Panc1 (cell line): ENCODE results near the gene POLN. TPM values are rescaled to one million over a fixed set of nuclear protein-coding genes. Genes with fewer than 3 reads are reported as not detected.

ENCODE experiments used
- ATAC-seq: fragments of 200-7000 bp; cut with Tn5 transposase; 2 replicates; pipeline ENCODE4 v1.9.1; 2020; ENCODE audit warnings: mild to moderate bottlenecking, moderate library complexity
- BruUV-seq: library from RNA; stranded (reverse); fragments of 400-500 nt; replicated peaks from 2 replicates; lab custom pipeline; 2021; lab: Mats Ljungman, UMichigan
- CTCF ChIA-PET: fragments of 300-600 bp; sonication (Branson Sonifier 250); formaldehyde crosslinking; loops from one replicate; lab custom pipeline; 2022; ENCODE audit warnings: antibody characterized with exemption; lab: Charles Lee
- POLR2A ChIA-PET: fragments of 300-600 bp; sonication (Branson Sonifier 250); formaldehyde crosslinking; loops from one replicate; lab custom pipeline; 2022; ENCODE audit warnings: antibody characterized with exemption; lab: Charles Lee
- DNase-seq: peaks from one replicate; pipeline ENCODE4 v3.0.0-alpha.2; 2010; ENCODE audit warnings: low read depth, low spot score
- H3K27ac ChIP-seq: 2 replicates; pipeline ENCODE4 v1.5.1; 2011; ENCODE audit warnings: mild to moderate bottlenecking, low read length, inconsistent platforms
- H3K27me3 ChIP-seq: fragments of 200-500 bp; sonication (Bioruptor generic); 2 replicates; pipeline ENCODE4 v1.6.0; 2014; ENCODE audit warnings: low read length, inconsistent platforms; ENCODE audit not compliant: control insufficient read depth, insufficient read depth
- H3K36me3 ChIP-seq: fragments of 200-500 bp; sonication (Bioruptor generic); 2 replicates; pipeline ENCODE4 v1.5.1; 2014; ENCODE audit warnings: inconsistent platforms, mild to moderate bottlenecking, low read length, moderate library complexity; ENCODE audit not compliant: control insufficient read depth, insufficient read depth
- H3K4me1 ChIP-seq: 2 replicates; pipeline ENCODE4 v1.5.1; 2011; ENCODE audit warnings: inconsistent platforms, mild to moderate bottlenecking, low read length, moderate library complexity; ENCODE audit not compliant: control insufficient read depth, insufficient read depth
- H3K4me3 ChIP-seq, 2 experiments: 2 replicates each; pipeline ENCODE4 v1.5.1; 2011 to 2012; ENCODE audit warnings: low read depth in 2 of 2, low read length in 2 of 2, mild to moderate bottlenecking in 2 of 2, inconsistent platforms in 1 of 2, moderate library complexity in 1 of 2
- H3K9me3 ChIP-seq: fragments of 200-500 bp; sonication (Bioruptor generic); 2 replicates; pipeline ENCODE4 v1.5.1; 2014; ENCODE audit warnings: low read depth, mild to moderate bottlenecking, inconsistent platforms, low read length, moderate library complexity; ENCODE audit not compliant: control insufficient read depth, insufficient read depth
- CTCF ChIP-seq: fragments of 450-650 bp; IDR thresholded peaks from 2 replicates; pipeline ENCODE4 v1.5.1; 2017; ENCODE audit warnings: mild to moderate bottlenecking
- POLR2AphosphoS5 ChIP-seq: IDR thresholded peaks from 2 replicates; pipeline ENCODE4 v1.6.1; 2012; ENCODE audit warnings: mild to moderate bottlenecking, low read depth, low read length, moderate library complexity
- REST ChIP-seq, 2 experiments: IDR thresholded peaks; 2 replicates each; pipeline ENCODE4 v1.6.1; 2011 to 2012; ENCODE audit warnings: low read depth in 2 of 2, control low read depth in 1 of 2, low read length in 1 of 2, mild to moderate bottlenecking in 1 of 2, moderate library complexity in 1 of 2; ENCODE audit not compliant: insufficient read depth in 1 of 2
- SIN3A ChIP-seq: IDR thresholded peaks from 2 replicates; pipeline ENCODE4 v1.6.1; 2012; ENCODE audit warnings: low read depth, mild to moderate bottlenecking, low read length, moderate library complexity, borderline replicate concordance; ENCODE audit not compliant: insufficient read depth
- TCF7L2 ChIP-seq: IDR thresholded peaks from 2 replicates; pipeline ENCODE4 v1.6.1; 2011; ENCODE audit warnings: mild to moderate bottlenecking, low read depth, low read length, inconsistent platforms
- in situ Hi-C: cut with HindIII; loops from 2 replicates; pipeline ENCODE4 v1.10.0; 2016; ENCODE audit warnings: low sequenced_read_pairs, low pct_unique_long_range_greater_than_20kb
- intact Hi-C: fragments of 100-400 bp; cut with micrococcal nuclease; formaldehyde crosslinking; loops from one replicate; pipeline ENCODE4 v1.10.0; 2022; ENCODE audit not compliant: unreplicated experiment
- total RNA-seq: library from RNA; stranded (reverse); gene quantifications from one replicate; pipeline ENCODE4 v1.2.1, GENCODE V29; 2021; ENCODE audit not compliant: unreplicated experiment

The POLN gene
- total RNA-seq, 1 experiment from 2014 or later: 4.3 TPM

GRCh38 chr4:2103843-2104547, 137.9 kb downstream of the POLN start:
- no peaks in the 10 kb centered on the region for H3K27me3 ChIP-seq
- ATAC-seq: no peak
- H3K36me3 ChIP-seq: no peaks in the 10 kb centered on the region
- no peak overlapping the region for H3K4me3 ChIP-seq
- BruUV-seq: no TSS peak
- ChIA-PET CTCF (no interaction called here), POLR2A (no interaction called here)
- DNase-seq: no peak
- in situ Hi-C loops: no loop called here
- no peak for TF ChIP-seq TCF7L2
- TF ChIP-seq CTCF: no peak
- TF ChIP-seq SIN3A: no peak
- H3K4me1 ChIP-seq: no peaks in the 10 kb centered on the region
- H3K9me3 ChIP-seq: no peaks in the 10 kb centered on the region
- intact Hi-C loops: no loop called here
- H3K27ac ChIP-seq: no peak overlapping the region

GRCh38 chr4:2103127-2103842, 138.6 kb downstream of the POLN start:
- CTCF ChIA-PET: no interaction called here
- no peak for DNase-seq
- H3K9me3 ChIP-seq: no peaks in the 10 kb centered on the region
- no peaks in the 10 kb centered on the region for H3K27me3 ChIP-seq
- no peak for ATAC-seq
- in situ Hi-C loops (no loop called here), intact Hi-C loops (no loop called here)
- no TSS peak for BruUV-seq
- no peak overlapping the region for H3K27ac ChIP-seq
- no peaks in the 10 kb centered on the region for H3K36me3 ChIP-seq
- H3K4me3 ChIP-seq: no peak overlapping the region
- TF ChIP-seq TCF7L2 (no peak), REST (IDR thresholded peaks at IDR 0.05; ENCODE audit: insufficient read depth in 1 of 2, low read depth in 2 of 2, low read length in 1 of 2) (no peak), POLR2AphosphoS5 (no peak), SIN3A (no peak), CTCF (no peak)
- POLR2A ChIA-PET: no interaction called here
- no peaks in the 10 kb centered on the region for H3K4me1 ChIP-seq
